Smooth muscle cell (in vitro differentiated cells): ENCODE data around the gene CHCHD3. TPM values are rescaled to one million over a fixed set of nuclear protein-coding genes. Genes with fewer than 3 reads are reported as not detected.

Source experiments
- DNase-seq: peaks from one replicate; lab custom pipeline; 2025; ENCODE audit not compliant: unreplicated experiment; lab: John Stamatoyannopoulos, UW
- H2AFZ ChIP-seq: fragments of 200-600 bp; sonication (generic); 2 replicates; pipeline ENCODE4 v1.6.0; 2016; ENCODE audit warnings: antibody characterized with exemption, low read depth, mild to moderate bottlenecking
- H3F3A ChIP-seq: fragments of 200-600 bp; sonication (generic); 2 replicates; pipeline ENCODE4 v1.6.0; 2017; ENCODE audit warnings: antibody characterized with exemption, low read depth
- H3K27ac ChIP-seq: fragments of 200-600 bp; sonication (generic); 2 replicates; pipeline ENCODE4 v1.5.1; 2016; ENCODE audit warnings: low read depth, mild to moderate bottlenecking
- H3K27me3 ChIP-seq: fragments of 200-600 bp; sonication (generic); 2 replicates; pipeline ENCODE4 v1.6.1; 2016; ENCODE audit warnings: low read depth, mild to moderate bottlenecking
- H3K36me3 ChIP-seq: fragments of 200-600 bp; sonication (generic); 2 replicates; pipeline ENCODE4 v1.5.1; 2016; ENCODE audit warnings: low read depth
- H3K4me1 ChIP-seq: fragments of 200-600 bp; sonication (generic); 2 replicates; pipeline ENCODE4 v1.5.1; 2016; ENCODE audit warnings: low read depth
- H3K4me2 ChIP-seq: fragments of 200-600 bp; sonication (generic); 2 replicates; pipeline ENCODE4 v1.6.0; 2016; ENCODE audit warnings: mild to moderate bottlenecking
- H3K4me3 ChIP-seq: fragments of 200-600 bp; sonication (generic); 2 replicates; pipeline ENCODE4 v1.5.1; 2016; ENCODE audit warnings: mild to moderate bottlenecking
- H3K79me2 ChIP-seq: fragments of 200-600 bp; sonication (generic); 2 replicates; pipeline ENCODE4 v1.6.0; 2016; ENCODE audit warnings: low read depth, mild to moderate bottlenecking
- H3K9ac ChIP-seq: fragments of 200-600 bp; sonication (generic); 2 replicates; pipeline ENCODE4 v1.6.0; 2016; ENCODE audit warnings: low read depth
- H3K9me3 ChIP-seq: fragments of 200-600 bp; sonication (generic); replicated peaks from 2 replicates; pipeline ENCODE4 v1.5.1; 2016; ENCODE audit warnings: low read depth
- H4K20me1 ChIP-seq: fragments of 200-600 bp; sonication (generic); 2 replicates; pipeline ENCODE4 v1.6.0; 2016; ENCODE audit warnings: low read depth
- CTCF ChIP-seq: fragments of 200-600 bp; sonication (generic); IDR thresholded peaks from 2 replicates; pipeline ENCODE4 v1.5.1; 2017; ENCODE audit warnings: borderline replicate concordance, mild to moderate bottlenecking, antibody characterized with exemption; ENCODE audit not compliant: insufficient read depth, poor library complexity, severe bottlenecking
- WGBS: methylation state at CpG from one replicate; pipeline ENCODE4 v1.1.7; 2016; ENCODE audit warnings: low lambda C conversion rate; 5-methylcytosine and 5-hydroxymethylcytosine counted together
- polyA plus RNA-seq: library from polyadenylated mRNA; unstranded; fragments of >200 nt; fragmentation: Nextera tagmentation; extraction: Ambion mirVana; gene quantifications from 2 replicates; pipeline ENCODE4 v1.2.1, GENCODE V29; 2016
- total RNA-seq: library from RNA; depleted of rRNA; stranded (reverse); fragments of >200 nt; gene quantifications from 2 replicates; pipeline ENCODE4 v1.2.3, GENCODE V29; 2014

The CHCHD3 gene
- total and polyA plus RNA-seq, 2 experiments from 2014 or later, result 49.8 to 59.2 TPM

- WGBS, result 96% methylated on average over 4 of the region's 4 CpGs
- H3K4me3 ChIP-seq, result no peak overlapping the region
- no peak overlapping the region for H3K9ac ChIP-seq
- no peaks in the 10 kb centered on the region for H3K27me3 ChIP-seq
- H2AFZ ChIP-seq, result no peak overlapping the region
- H3K79me2 ChIP-seq, result peaks cover 48% of the 10 kb centered on the region
- no peaks in the 10 kb centered on the region for H3K4me1 ChIP-seq
- H3K9me3 ChIP-seq, result no peaks in the 10 kb centered on the region
- no peak overlapping the region for H3K27ac ChIP-seq
- no peaks in the 10 kb centered on the region for H3F3A ChIP-seq
- H3K4me2 ChIP-seq, result no peak overlapping the region
- H3K36me3 ChIP-seq, result no peaks in the 10 kb centered on the region
- no peak for DNase-seq
- TF ChIP-seq CTCF, result no peak
- peaks cover 59% of the 10 kb centered on the region for H4K20me1 ChIP-seq
Measured at GRCh38 chr7:133064082-133064820, 17.6 kb downstream of the CHCHD3 start.

GRCh38 chr7:133061792-133062191, 20.1 kb downstream of the CHCHD3 start:
- Histone ChIP-seq H4K20me1 (peaks cover 78% of the 10 kb centered on the region), H2AFZ (no peak overlapping the region), H3K9me3 (no peaks in the 10 kb centered on the region), H3K4me3 (no peak overlapping the region), H3K9ac (no peak overlapping the region), H3F3A (no peaks in the 10 kb centered on the region), H3K4me1 (no peaks in the 10 kb centered on the region), H3K27ac (no peak overlapping the region), H3K27me3 (no peaks in the 10 kb centered on the region), H3K36me3 (no peaks in the 10 kb centered on the region), H3K4me2 (no peak overlapping the region), H3K79me2 (peaks cover 54% of the 10 kb centered on the region)
- 89% methylated on average over 2 of the region's 2 CpGs for WGBS
- TF ChIP-seq CTCF, result no peak
- no peak for DNase-seq

GRCh38 chr7:133061357-133061756, 20.5 kb downstream of the CHCHD3 start:
- no peak overlapping the region for H3K4me2 ChIP-seq
- no peak overlapping the region for H3K27ac ChIP-seq
- no peak overlapping the region for H2AFZ ChIP-seq
- H4K20me1 ChIP-seq, result peaks cover 79% of the 10 kb centered on the region
- H3K36me3 ChIP-seq, result no peaks in the 10 kb centered on the region
- H3K9me3 ChIP-seq, result no peaks in the 10 kb centered on the region
- H3K4me1 ChIP-seq, result no peaks in the 10 kb centered on the region
- no peak overlapping the region for H3K4me3 ChIP-seq
- no peaks in the 10 kb centered on the region for H3K27me3 ChIP-seq
- no peaks in the 10 kb centered on the region for H3F3A ChIP-seq
- no peak for TF ChIP-seq CTCF
- H3K79me2 ChIP-seq, result peaks cover 58% of the 10 kb centered on the region
- DNase-seq, result no peak
- H3K9ac ChIP-seq, result no peak overlapping the region
- 92% methylated on average over 2 of the region's 2 CpGs for WGBS

GRCh38 chr7:133060004-133060403, 21.9 kb downstream of the CHCHD3 start:
- H3F3A ChIP-seq, result no peaks in the 10 kb centered on the region
- H4K20me1 ChIP-seq, result peaks cover 74% of the 10 kb centered on the region
- WGBS, result 95% methylated on average over 6 of the region's 6 CpGs
- no peak overlapping the region for H3K4me2 ChIP-seq
- H3K4me3 ChIP-seq, result no peak overlapping the region
- no peaks in the 10 kb centered on the region for H3K27me3 ChIP-seq
- H3K36me3 ChIP-seq, result no peaks in the 10 kb centered on the region
- no peak for DNase-seq
- H2AFZ ChIP-seq, result no peak overlapping the region
- TF ChIP-seq CTCF, result no peak
- H3K9ac ChIP-seq, result no peak overlapping the region
- no peaks in the 10 kb centered on the region for H3K9me3 ChIP-seq
- H3K79me2 ChIP-seq, result peaks cover 51% of the 10 kb centered on the region
- H3K27ac ChIP-seq, result no peak overlapping the region
- H3K4me1 ChIP-seq, result no peaks in the 10 kb centered on the region
